Hepatocyte (in vitro differentiated cells): ENCODE data around the gene OLFML1.

ENCODE experiments used
- CTCF ChIP-seq: fragments of 200-600 bp; sonication (generic); IDR thresholded peaks from 2 replicates; pipeline ENCODE4 v1.5.1; 2016; ENCODE audit warnings: antibody characterized with exemption, mild to moderate bottlenecking; ENCODE audit not compliant: poor library complexity
- EZH2 ChIP-seq: fragments of 200-600 bp; sonication (generic); IDR thresholded peaks from 2 replicates; pipeline ENCODE4 v1.6.1; 2016; ENCODE audit warnings: antibody characterized with exemption, mild to moderate bottlenecking, borderline replicate concordance
- EZH2phosphoT487 ChIP-seq: fragments of 200-600 bp; sonication (generic); IDR thresholded peaks from one replicate; pipeline ENCODE4 v1.6.1; 2018; ENCODE audit warnings: antibody characterized with exemption, mild to moderate bottlenecking, low read depth, moderate library complexity; ENCODE audit not compliant: unreplicated experiment, severe bottlenecking

GRCh38 chr11:7508087-7508486 is 22.8 kb downstream of the OLFML1 start:
- TF ChIP-seq EZH2 (no peak), CTCF (no peak), EZH2phosphoT487 (no peak)
